DMS153 treated with DMSO at 0.1 percent for 48 hours (cell line): Measurements from ENCODE around the gene EID2.

ENCODE experiments used
- DNase-seq: peaks from one replicate; lab custom pipeline; 2025; ENCODE audit not compliant: unreplicated experiment; lab: John Stamatoyannopoulos, UW

The EID2 gene

GRCh38 chr19:39539518-39540332 lies at the start of gene EID2:
TSS of gene EID2 (minus strand) at chr19:39540161. CDS start at chr19:39540079, 82 bp downstream.
- peak; percentile 90 for DNase-seq

GRCh38 chr19:39588066-39588465 lies 48.1 kb upstream of the EID2 start:
- no peak for DNase-seq

GRCh38 chr19:39587496-39587895 lies 47.5 kb upstream of the EID2 start:
- DNase-seq = no peak

GRCh38 chr19:39582891-39583625 lies 43.1 kb upstream of the EID2 start:
- DNase-seq = no peak

GRCh38 chr19:39582442-39582841 lies 42.5 kb upstream of the EID2 start:
- no peak for DNase-seq

GRCh38 chr19:39568604-39569003 lies 28.6 kb upstream of the EID2 start:
- no peak for DNase-seq

- DNase-seq = no peak
Observed at GRCh38 chr19:39566064-39566463, 26.1 kb upstream of the EID2 start.

GRCh38 chr19:39563408-39563807 lies 23.4 kb upstream of the EID2 start:
- no peak for DNase-seq

- no peak for DNase-seq
Observed at GRCh38 chr19:39558624-39559117, 18.7 kb upstream of the EID2 start.

GRCh38 chr19:39557811-39558623 lies 18.1 kb upstream of the EID2 start:
- DNase-seq = peak; percentile 56

- DNase-seq = no peak
Observed at GRCh38 chr19:39555883-39556282, 15.9 kb upstream of the EID2 start.

- no peak for DNase-seq
Observed at GRCh38 chr19:39554701-39555311, 14.8 kb upstream of the EID2 start.

GRCh38 chr19:39553082-39553652 lies 13.2 kb upstream of the EID2 start:
- DNase-seq = no peak

- no peak for DNase-seq
Observed at GRCh38 chr19:39550197-39550596, 10.2 kb upstream of the EID2 start.

GRCh38 chr19:39546599-39546998 lies 6.6 kb upstream of the EID2 start:
- DNase-seq = no peak

- DNase-seq = no peak
Observed at GRCh38 chr19:39544911-39545310, 5.0 kb upstream of the EID2 start.

- no peak for DNase-seq
Observed at GRCh38 chr19:39544226-39544903, 4.4 kb upstream of the EID2 start.

- DNase-seq = no peak
Observed at GRCh38 chr19:39543477-39543857, 3.5 kb upstream of the EID2 start.

- DNase-seq = no peak
Observed at GRCh38 chr19:39542206-39542605, 2.2 kb upstream of the EID2 start.

GRCh38 chr19:39540333-39540673 lies 342 bp upstream of the EID2 start:
- DNase-seq = no peak
